SK-N-SH (cell line): Measurements from ENCODE around the gene CSHL1. TPM values are rescaled to one million over a fixed set of nuclear protein-coding genes. Genes with fewer than 3 reads are reported as not detected.

ENCODE experiments used
- CTCF ChIA-PET: fragments of 300-600, 350-600 bp; formaldehyde crosslinking; extraction: SDS; loops from one replicate; lab custom pipeline; 2021; lab: Yijun Ruan, JAX
- POLR2A ChIA-PET: fragments of 350-600 bp; sonication (Branson Sonifier 250); formaldehyde crosslinking; extraction: SDS; loops from one replicate; lab custom pipeline; 2020; ENCODE audit warnings: antibody characterized with exemption, inconsistent platforms; lab: Yijun Ruan, JAX
- DNase-seq: peaks from one replicate; pipeline ENCODE4 v3.0.0; 2012
- H2AFZ ChIP-seq: fragments of 200-600 bp; sonication (generic); 2 replicates; pipeline ENCODE4 v1.8.1; 2016; ENCODE audit warnings: antibody characterized with exemption, mild to moderate bottlenecking, low read depth
- H3F3A ChIP-seq: fragments of 200-600 bp; sonication (generic); replicated peaks from 2 replicates; pipeline ENCODE3; 2016; ENCODE audit warnings: antibody characterized with exemption, mild to moderate bottlenecking; ENCODE audit not compliant: insufficient read depth
- H3K27ac ChIP-seq, 2 experiments: fragments of 200-500 bp in 1 of 2; fragments of 200-600 bp in 1 of 2; sonication (Bioruptor generic) in 1 of 2; sonication (generic), shearing (Covaris generic) in 1 of 2; 2 replicates each; pipeline versions ENCODE4 v1.5.1 to v1.6.1; 2014 to 2016; ENCODE audit warnings: low read depth in 2 of 2, inconsistent platforms in 1 of 2, low read length in 1 of 2, mild to moderate bottlenecking in 1 of 2, mixed read lengths in 1 of 2
- H3K27me3 ChIP-seq: fragments of 200-600 bp; sonication (generic), shearing (Covaris generic); 2 replicates; pipeline ENCODE4 v1.6.1; 2016; ENCODE audit warnings: mixed run types; ENCODE audit not compliant: insufficient read depth
- H3K36me3 ChIP-seq, 2 experiments: fragments of 200-500 bp in 1 of 2; fragments of 200-600 bp in 1 of 2; sonication (Bioruptor generic) in 1 of 2; sonication (generic) in 1 of 2; replicated peaks in 1 of 2; 2 replicates each; pipeline versions ENCODE3 to v1.5.1; 2014 to 2016; ENCODE audit warnings: low read length in 1 of 2, mild to moderate bottlenecking in 1 of 2; ENCODE audit not compliant: insufficient read depth in 2 of 2, control insufficient read depth in 1 of 2
- H3K4me1 ChIP-seq, 2 experiments: fragments of 200-500 bp in 1 of 2; fragments of 200-600 bp in 1 of 2; sonication (Bioruptor generic) in 1 of 2; sonication (generic), shearing (Covaris generic) in 1 of 2; 2 replicates each; pipeline versions ENCODE4 v1.5.1 to v1.6.1; 2014 to 2016; ENCODE audit warnings: low read depth in 1 of 2, low read length in 1 of 2, mixed run types in 1 of 2; ENCODE audit not compliant: insufficient read depth in 2 of 2, control insufficient read depth in 1 of 2
- H3K4me2 ChIP-seq: fragments of 200-600 bp; sonication (generic), shearing (Covaris generic); 2 replicates; pipeline ENCODE4 v1.6.1; 2017; ENCODE audit warnings: mixed run types
- H3K4me3 ChIP-seq, 2 experiments: fragments of 200-500 bp in 1 of 2; fragments of 200-600 bp in 1 of 2; sonication (Bioruptor generic) in 1 of 2; sonication (generic), shearing (Covaris generic) in 1 of 2; 2 replicates each; pipeline versions ENCODE4 v1.5.1 to v1.8.1; 2014 to 2016; ENCODE audit warnings: low read depth in 2 of 2, inconsistent platforms in 1 of 2, low read length in 1 of 2, mild to moderate bottlenecking in 1 of 2, mixed read lengths in 1 of 2, moderate library complexity in 1 of 2
- H3K79me2 ChIP-seq: fragments of 200-600 bp; sonication (generic); 2 replicates; pipeline ENCODE4 v1.8.1; 2017; ENCODE audit warnings: mild to moderate bottlenecking; ENCODE audit not compliant: insufficient read depth
- H3K9ac ChIP-seq: fragments of 200-600 bp; sonication (generic); 2 replicates; pipeline ENCODE4 v1.6.1; 2017; ENCODE audit warnings: mixed run types
- H3K9me2 ChIP-seq: fragments of 200-600 bp; sonication (generic); 2 replicates; pipeline ENCODE4 v1.6.1; 2017; ENCODE audit warnings: mixed run types
- H3K9me3 ChIP-seq: fragments of 200-600 bp; sonication (generic); 2 replicates; pipeline ENCODE4 v1.6.1; 2017; ENCODE audit warnings: mixed run types, mild to moderate bottlenecking, moderate library complexity
- H4K20me1 ChIP-seq: fragments of 200-600 bp; sonication (generic); 2 replicates; pipeline ENCODE4 v1.6.1; 2017; ENCODE audit warnings: mild to moderate bottlenecking, mixed run types; ENCODE audit not compliant: insufficient read depth
- FOSL2 ChIP-seq: IDR thresholded peaks from 2 replicates; pipeline ENCODE4 v1.4.0; 2012; ENCODE audit warnings: low read depth, mild to moderate bottlenecking, moderate library complexity, borderline replicate concordance
- FOXM1 ChIP-seq: IDR thresholded peaks from 2 replicates; pipeline ENCODE4 v1.4.0; 2012; ENCODE audit warnings: low read depth, mild to moderate bottlenecking
- GABPA ChIP-seq: IDR thresholded peaks from 2 replicates; pipeline ENCODE4 v1.4.0; 2012; ENCODE audit warnings: low read depth, mild to moderate bottlenecking
- GATA2 ChIP-seq: sonication (generic); formaldehyde crosslinking; IDR thresholded peaks from 2 replicates; pipeline ENCODE4 v1.5.0; 2020; ENCODE audit warnings: mild to moderate bottlenecking, missing genetic modification reagents
- JUND ChIP-seq: IDR thresholded peaks from 2 replicates; pipeline ENCODE4 v1.4.0; 2012
- MAX ChIP-seq: IDR thresholded peaks from 2 replicates; pipeline ENCODE4 v1.4.0; 2012; ENCODE audit warnings: low read depth
- MEF2A ChIP-seq: IDR thresholded peaks from 2 replicates; pipeline ENCODE4 v1.4.0; 2012; ENCODE audit warnings: low read depth, borderline replicate concordance
- POLR2AphosphoS5 ChIP-seq: IDR thresholded peaks from 2 replicates; pipeline ENCODE4 v1.6.1; 2012; ENCODE audit warnings: low read depth, low read length
- RXRA ChIP-seq: IDR thresholded peaks from 2 replicates; pipeline ENCODE4 v1.4.0; 2012; ENCODE audit warnings: low read depth, mild to moderate bottlenecking, borderline replicate concordance
- SIN3A ChIP-seq: IDR thresholded peaks from 2 replicates; pipeline ENCODE4 v1.6.1; 2012; ENCODE audit warnings: low read depth, mild to moderate bottlenecking, low read length, moderate library complexity, borderline replicate concordance
- TEAD4 ChIP-seq: IDR thresholded peaks from 2 replicates; pipeline ENCODE4 v1.4.0; 2012; ENCODE audit warnings: mild to moderate bottlenecking, borderline replicate concordance; ENCODE audit not compliant: insufficient read depth
- WGBS: methylation state at CpG from one replicate; pipeline ENCODE4 v1.1.6; 2017; ENCODE audit warnings: low lambda C conversion rate; 5-methylcytosine and 5-hydroxymethylcytosine counted together
- polyA plus RNA-seq, 3 experiments: library from polyadenylated mRNA; depleted of rRNA; stranded (reverse); fragments of >200 nt; gene quantifications; 2 replicates each; pipeline ENCODE4 v1.2.3, GENCODE V29; 2012
- TF ChIP-seq, protein P1 (sequence below): IDR thresholded peaks from 2 replicates; pipeline ENCODE4 v1.6.1; 2012; ENCODE audit warnings: mild to moderate bottlenecking, low read depth, low read length, moderate library complexity
- TF ChIP-seq, protein P2 (sequence below): IDR thresholded peaks from 2 replicates; pipeline ENCODE4; 2012
- TF ChIP-seq, protein P3 (sequence below): fragments of 150-350 bp; IDR thresholded peaks from 2 replicates; pipeline ENCODE4 v1.6.1; 2017; ENCODE audit warnings: antibody characterized with exemption, low read length, low read depth, borderline replicate concordance

CSHL1 gene
- polyA plus RNA-seq, 1 of the 3 experiments (the other 2 are of a cell fraction), result not detected

DNA sequence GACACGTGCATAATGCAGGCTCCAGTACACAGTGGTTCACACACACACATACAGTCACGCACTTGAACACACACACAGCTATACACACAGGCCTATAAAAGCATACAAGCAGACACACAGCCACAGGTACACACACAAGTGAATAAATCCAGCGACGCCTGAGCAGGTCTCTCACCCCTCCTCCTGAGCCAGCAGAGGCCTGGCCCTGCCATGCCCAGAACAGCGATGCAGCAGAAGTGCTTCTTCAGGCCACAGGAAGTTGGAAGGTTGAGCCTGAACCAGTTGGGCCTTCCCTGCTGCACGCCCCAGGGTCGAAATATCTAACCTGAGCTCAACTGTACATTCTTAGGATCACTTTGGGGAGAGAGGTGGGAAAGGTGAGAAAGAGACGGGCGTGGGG, 28.3 kb upstream of the CSHL1 start (continued):
- TF ChIP-seq POLR2AphosphoS5, result no peak
- TF ChIP-seq FOXM1, result no peak
- no peak for TF ChIP-seq MEF2A

GRCh38 chr17:63937920-63938319, 26.9 kb upstream of the CSHL1 start:
- WGBS, result 84% methylated on average over 4 of the region's 4 CpGs
- Histone ChIP-seq H3K9ac (no peak overlapping the region), H3K79me2 (no peaks in the 10 kb centered on the region), H3F3A (no peaks in the 10 kb centered on the region), H3K27ac (no peak overlapping the region), H3K27me3 (peaks cover 13% of the 10 kb centered on the region; the same call in 1 of the 2 replicates), H3K4me1 (no peaks in the 10 kb centered on the region), H3K9me3 (no peaks in the 10 kb centered on the region), H4K20me1 (no peaks in the 10 kb centered on the region), H3K36me3 (no peaks in the 10 kb centered on the region), H3K9me2 (no peaks in the 10 kb centered on the region), H3K4me2 (no peak overlapping the region), H3K4me3 (no peak overlapping the region), H2AFZ (no peak overlapping the region)
- ChIA-PET CTCF (interaction anchor here (1.1 to 2.2 kb wide), 5 partner anchors 8 to 88 kb away, joined by 4 to 10 read pairs (median 7); partner anchors contain the start of gene GH1), POLR2A (no interaction called here)
- TF ChIP-seq GATA2 (CRISPR knock-in tag) (no peak), MAX (no peak), FOXM1 (no peak), RXRA (no peak), JUND (no peak), TEAD4 (no peak), FOSL2 (no peak), GABPA (no peak), MEF2A (no peak), SIN3A (no peak)
- TF ChIP-seq, protein P1, sequence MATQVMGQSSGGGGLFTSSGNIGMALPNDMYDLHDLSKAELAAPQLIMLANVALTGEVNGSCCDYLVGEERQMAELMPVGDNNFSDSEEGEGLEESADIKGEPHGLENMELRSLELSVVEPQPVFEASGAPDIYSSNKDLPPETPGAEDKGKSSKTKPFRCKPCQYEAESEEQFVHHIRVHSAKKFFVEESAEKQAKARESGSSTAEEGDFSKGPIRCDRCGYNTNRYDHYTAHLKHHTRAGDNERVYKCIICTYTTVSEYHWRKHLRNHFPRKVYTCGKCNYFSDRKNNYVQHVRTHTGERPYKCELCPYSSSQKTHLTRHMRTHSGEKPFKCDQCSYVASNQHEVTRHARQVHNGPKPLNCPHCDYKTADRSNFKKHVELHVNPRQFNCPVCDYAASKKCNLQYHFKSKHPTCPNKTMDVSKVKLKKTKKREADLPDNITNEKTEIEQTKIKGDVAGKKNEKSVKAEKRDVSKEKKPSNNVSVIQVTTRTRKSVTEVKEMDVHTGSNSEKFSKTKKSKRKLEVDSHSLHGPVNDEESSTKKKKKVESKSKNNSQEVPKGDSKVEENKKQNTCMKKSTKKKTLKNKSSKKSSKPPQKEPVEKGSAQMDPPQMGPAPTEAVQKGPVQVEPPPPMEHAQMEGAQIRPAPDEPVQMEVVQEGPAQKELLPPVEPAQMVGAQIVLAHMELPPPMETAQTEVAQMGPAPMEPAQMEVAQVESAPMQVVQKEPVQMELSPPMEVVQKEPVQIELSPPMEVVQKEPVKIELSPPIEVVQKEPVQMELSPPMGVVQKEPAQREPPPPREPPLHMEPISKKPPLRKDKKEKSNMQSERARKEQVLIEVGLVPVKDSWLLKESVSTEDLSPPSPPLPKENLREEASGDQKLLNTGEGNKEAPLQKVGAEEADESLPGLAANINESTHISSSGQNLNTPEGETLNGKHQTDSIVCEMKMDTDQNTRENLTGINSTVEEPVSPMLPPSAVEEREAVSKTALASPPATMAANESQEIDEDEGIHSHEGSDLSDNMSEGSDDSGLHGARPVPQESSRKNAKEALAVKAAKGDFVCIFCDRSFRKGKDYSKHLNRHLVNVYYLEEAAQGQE, result no peak
- TF ChIP-seq, protein P2, sequence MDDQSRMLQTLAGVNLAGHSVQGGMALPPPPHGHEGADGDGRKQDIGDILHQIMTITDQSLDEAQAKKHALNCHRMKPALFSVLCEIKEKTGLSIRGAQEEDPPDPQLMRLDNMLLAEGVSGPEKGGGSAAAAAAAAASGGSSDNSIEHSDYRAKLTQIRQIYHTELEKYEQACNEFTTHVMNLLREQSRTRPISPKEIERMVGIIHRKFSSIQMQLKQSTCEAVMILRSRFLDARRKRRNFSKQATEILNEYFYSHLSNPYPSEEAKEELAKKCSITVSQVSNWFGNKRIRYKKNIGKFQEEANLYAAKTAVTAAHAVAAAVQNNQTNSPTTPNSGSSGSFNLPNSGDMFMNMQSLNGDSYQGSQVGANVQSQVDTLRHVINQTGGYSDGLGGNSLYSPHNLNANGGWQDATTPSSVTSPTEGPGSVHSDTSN, result no peak
- TF ChIP-seq, protein P3, sequence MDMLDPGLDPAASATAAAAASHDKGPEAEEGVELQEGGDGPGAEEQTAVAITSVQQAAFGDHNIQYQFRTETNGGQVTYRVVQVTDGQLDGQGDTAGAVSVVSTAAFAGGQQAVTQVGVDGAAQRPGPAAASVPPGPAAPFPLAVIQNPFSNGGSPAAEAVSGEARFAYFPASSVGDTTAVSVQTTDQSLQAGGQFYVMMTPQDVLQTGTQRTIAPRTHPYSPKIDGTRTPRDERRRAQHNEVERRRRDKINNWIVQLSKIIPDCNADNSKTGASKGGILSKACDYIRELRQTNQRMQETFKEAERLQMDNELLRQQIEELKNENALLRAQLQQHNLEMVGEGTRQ, result no peak
- DNase-seq, result no peak
